ENCODE data around the gene TPT1.

Gene TPT1

GRCh38 chr13:45314822-45315221 lies 26.2 kb downstream of the TPT1 start:
- H3K4me3 ChIP-seq (ENCODE audit: low read depth, low read length), result no peak overlapping the region
- in situ Hi-C loops (cut with HindIII; ENCODE audit: low sequenced_read_pairs), result no loop called here
- DNase-seq (ENCODE audit: low read depth), result no peak
- no peak for TF ChIP-seq CTCF (IDR thresholded peaks at IDR 0.05; ENCODE audit: low read depth, low read length, missing control alignments)

GRCh38 chr13:45310341-45311131 lies 30.4 kb downstream of the TPT1 start:
- H3K4me3 ChIP-seq (ENCODE audit: low read depth, low read length), result peak overlapping the region; percentile 39
- no peak for DNase-seq (ENCODE audit: low read depth)
- in situ Hi-C loops (cut with HindIII; ENCODE audit: low sequenced_read_pairs), result no loop called here
- no peak for TF ChIP-seq CTCF (IDR thresholded peaks at IDR 0.05; ENCODE audit: low read depth, low read length, missing control alignments)

- in situ Hi-C loops (cut with HindIII; ENCODE audit: low sequenced_read_pairs), result no loop called here
Measured at GRCh38 chr13:45306966-45307365, 34.0 kb downstream of the TPT1 start.

GRCh38 chr13:45305079-45305478 lies 35.9 kb downstream of the TPT1 start:
- no peak overlapping the region for H3K4me3 ChIP-seq (ENCODE audit: low read depth, low read length)
- TF ChIP-seq CTCF (IDR thresholded peaks at IDR 0.05; ENCODE audit: low read depth, low read length, missing control alignments), result no peak
- no peak for DNase-seq (ENCODE audit: low read depth)
- in situ Hi-C loops (cut with HindIII; ENCODE audit: low sequenced_read_pairs), result no loop called here

More at GRCh38 chr13:45306966-45307365, 34.0 kb downstream of the TPT1 start:
- TF ChIP-seq CTCF (IDR thresholded peaks at IDR 0.05; ENCODE audit: low read depth, low read length, missing control alignments), result no peak
- no peak for DNase-seq (ENCODE audit: low read depth)
- H3K4me3 ChIP-seq (ENCODE audit: low read depth, low read length), result no peak overlapping the region

GRCh38 chr13:45303866-45304265 lies 37.1 kb downstream of the TPT1 start:
- DNase-seq (ENCODE audit: low read depth), result no peak
- in situ Hi-C loops (cut with HindIII; ENCODE audit: low sequenced_read_pairs), result no loop called here
- TF ChIP-seq CTCF (IDR thresholded peaks at IDR 0.05; ENCODE audit: low read depth, low read length, missing control alignments), result no peak
- H3K4me3 ChIP-seq (ENCODE audit: low read depth, low read length), result no peak overlapping the region

- no peak for TF ChIP-seq CTCF (IDR thresholded peaks at IDR 0.05; ENCODE audit: low read depth, low read length, missing control alignments)
- H3K4me3 ChIP-seq (ENCODE audit: low read depth, low read length), result no peak overlapping the region
- in situ Hi-C loops (cut with HindIII; ENCODE audit: low sequenced_read_pairs), result no loop called here
- no peak for DNase-seq (ENCODE audit: low read depth)
Measured at GRCh38 chr13:45303026-45303425, 38.0 kb downstream of the TPT1 start.
